HG02840 (cell line): ENCODE data around the gene GLIS1.

ENCODE experiments used
- ATAC-seq: cut with Tn5 transposase; IDR thresholded peaks from one replicate; pipeline ENCODE4 v1.9.1; 2021; ENCODE audit warnings: mild to moderate bottlenecking, moderate library complexity, moderate number of reproducible peaks; ENCODE audit not compliant: unreplicated experiment, low FRiP score

Gene GLIS1

GRCh38 chr1:53553734-53554509, 185.0 kb downstream of the GLIS1 start:
- ATAC-seq = no peak

- ATAC-seq = no peak
These were observed 185.8 kb downstream of the GLIS1 start for GRCh38 chr1:53552981-53553733.

- no peak for ATAC-seq
These were observed 186.7 kb downstream of the GLIS1 start for GRCh38 chr1:53552146-53552861.

GRCh38 chr1:53551428-53551995, 187.5 kb downstream of the GLIS1 start:
- ATAC-seq = no peak

GRCh38 chr1:53550201-53550741, 188.7 kb downstream of the GLIS1 start:
- ATAC-seq = no peak

- ATAC-seq = no peak
These were observed 189.2 kb downstream of the GLIS1 start for GRCh38 chr1:53549781-53550180.

GRCh38 chr1:53549287-53549686, 189.7 kb downstream of the GLIS1 start:
- no peak for ATAC-seq

- no peak for ATAC-seq
These were observed 190.9 kb downstream of the GLIS1 start for GRCh38 chr1:53548031-53548491.

- no peak for ATAC-seq
These were observed 191.7 kb downstream of the GLIS1 start for GRCh38 chr1:53547231-53547790.

GRCh38 chr1:53546409-53547155, 192.4 kb downstream of the GLIS1 start:
- no peak for ATAC-seq

- no peak for ATAC-seq
These were observed 193.1 kb downstream of the GLIS1 start for GRCh38 chr1:53545663-53546408.

- no peak for ATAC-seq
These were observed 194.0 kb downstream of the GLIS1 start for GRCh38 chr1:53544728-53545515.

- ATAC-seq = no peak
These were observed 194.9 kb downstream of the GLIS1 start for GRCh38 chr1:53543778-53544695.

GRCh38 chr1:53543130-53543777, 195.7 kb downstream of the GLIS1 start:
- no peak for ATAC-seq

- ATAC-seq = no peak
These were observed 196.4 kb downstream of the GLIS1 start for GRCh38 chr1:53542551-53542950.

GRCh38 chr1:53541761-53542550, 197.0 kb downstream of the GLIS1 start:
- ATAC-seq = no peak
